ENCODE measurements around the gene MND1. TPM values are rescaled to one million over a fixed set of nuclear protein-coding genes. Genes with fewer than 3 reads are reported as not detected.

The MND1 gene
- total and polyA plus RNA-seq, 2 of the 8 experiments (the other 6 are each of a cell fraction or from before 2014, with no cell fraction given) = 4.4 to 26.2 TPM

- no peak for TF ChIP-seq RNF2 (IDR thresholded peaks at IDR 0.05; ENCODE audit: borderline replicate concordance, low read depth, low read length, missing control alignments, poor library complexity, severe bottlenecking)
- no peak for TF ChIP-seq NRF1 (IDR thresholded peaks at IDR 0.05; ENCODE audit: low read depth, low read length)
- no peak for TF ChIP-seq SP1 (IDR thresholded peaks at IDR 0.05; ENCODE audit: low read depth, low read length)
- TF ChIP-seq BACH1 (IDR thresholded peaks at IDR 0.05; ENCODE audit: low read length) = no peak
- no peak for TF ChIP-seq CBX5 (IDR thresholded peaks at IDR 0.05; ENCODE audit: low read depth, low read length)
- no peak for TF ChIP-seq FOSL1 (IDR thresholded peaks at IDR 0.05; ENCODE audit: insufficient read depth, low read depth, low read length)
- no peak for TF ChIP-seq SIX5 (IDR thresholded peaks at IDR 0.05; ENCODE audit: low read depth, low read length)
- no peak for TF ChIP-seq KDM5A (IDR thresholded peaks at IDR 0.05; ENCODE audit: low read length)
- TF ChIP-seq, protein P1, sequence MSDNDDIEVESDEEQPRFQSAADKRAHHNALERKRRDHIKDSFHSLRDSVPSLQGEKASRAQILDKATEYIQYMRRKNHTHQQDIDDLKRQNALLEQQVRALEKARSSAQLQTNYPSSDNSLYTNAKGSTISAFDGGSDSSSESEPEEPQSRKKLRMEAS (IDR thresholded peaks at IDR 0.05) = no peak
- TF ChIP-seq CEBPB (IDR thresholded peaks at IDR 0.05; ENCODE audit: low read depth, low read length) = peak; percentile 79
- no peak for TF ChIP-seq SUZ12 (IDR thresholded peaks at IDR 0.05; ENCODE audit: low read length)
- no peak for TF ChIP-seq EGR1 (IDR thresholded peaks at IDR 0.05; ENCODE audit: borderline replicate concordance, low read depth, low read length)
- TF ChIP-seq, protein P2, sequence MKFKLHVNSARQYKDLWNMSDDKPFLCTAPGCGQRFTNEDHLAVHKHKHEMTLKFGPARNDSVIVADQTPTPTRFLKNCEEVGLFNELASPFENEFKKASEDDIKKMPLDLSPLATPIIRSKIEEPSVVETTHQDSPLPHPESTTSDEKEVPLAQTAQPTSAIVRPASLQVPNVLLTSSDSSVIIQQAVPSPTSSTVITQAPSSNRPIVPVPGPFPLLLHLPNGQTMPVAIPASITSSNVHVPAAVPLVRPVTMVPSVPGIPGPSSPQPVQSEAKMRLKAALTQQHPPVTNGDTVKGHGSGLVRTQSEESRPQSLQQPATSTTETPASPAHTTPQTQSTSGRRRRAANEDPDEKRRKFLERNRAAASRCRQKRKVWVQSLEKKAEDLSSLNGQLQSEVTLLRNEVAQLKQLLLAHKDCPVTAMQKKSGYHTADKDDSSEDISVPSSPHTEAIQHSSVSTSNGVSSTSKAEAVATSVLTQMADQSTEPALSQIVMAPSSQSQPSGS (IDR thresholded peaks at IDR 0.05; ENCODE audit: low read length) = no peak
- no peak for TF ChIP-seq CBX8 (IDR thresholded peaks at IDR 0.05; ENCODE audit: borderline replicate concordance, low read depth, low read length)
- TF ChIP-seq TEAD4 (IDR thresholded peaks at IDR 0.05; ENCODE audit: low read depth, low read length) = 0 out of 2 replicates have a peak, but pooled peaks have one; percentile 48
- TF ChIP-seq, protein P3, sequence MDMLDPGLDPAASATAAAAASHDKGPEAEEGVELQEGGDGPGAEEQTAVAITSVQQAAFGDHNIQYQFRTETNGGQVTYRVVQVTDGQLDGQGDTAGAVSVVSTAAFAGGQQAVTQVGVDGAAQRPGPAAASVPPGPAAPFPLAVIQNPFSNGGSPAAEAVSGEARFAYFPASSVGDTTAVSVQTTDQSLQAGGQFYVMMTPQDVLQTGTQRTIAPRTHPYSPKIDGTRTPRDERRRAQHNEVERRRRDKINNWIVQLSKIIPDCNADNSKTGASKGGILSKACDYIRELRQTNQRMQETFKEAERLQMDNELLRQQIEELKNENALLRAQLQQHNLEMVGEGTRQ (IDR thresholded peaks at IDR 0.05; ENCODE audit: low read length) = no peak
- no peak for TF ChIP-seq SAP30 (IDR thresholded peaks at IDR 0.05; ENCODE audit: insufficient read depth, insufficient replicate concordance, low read length)
- no peak for TF ChIP-seq ZNF274 (IDR thresholded peaks at IDR 0.05; ENCODE audit: borderline replicate concordance, extremely low read depth, low read length)
- no peak for TF ChIP-seq CHD1 (IDR thresholded peaks at IDR 0.05; ENCODE audit: low read depth, low read length)
- no peak for TF ChIP-seq POU5F1 (IDR thresholded peaks at IDR 0.05; ENCODE audit: low read depth, low read length)
- no peak for TF ChIP-seq SP4 (IDR thresholded peaks at IDR 0.05; ENCODE audit: low read length)
- no peak for TF ChIP-seq GABPA (IDR thresholded peaks at IDR 0.05; ENCODE audit: borderline replicate concordance, insufficient read depth, low read length)
Observed at GRCh38 chr4:153432965-153433753, 88.7 kb downstream of the MND1 start (continued).

Data from H1 (cell line).